ENCODE data around the gene NALCN. TPM values are rescaled to one million over a fixed set of nuclear protein-coding genes. Genes with fewer than 3 reads are reported as not detected.
"Not testable (repeated sequence)": the region's sequence is repeated elsewhere in the genome, so short reads cannot be mapped to it uniquely, and the experiment has no call there.

NALCN gene
- total RNA-seq, 1 donor from 2014 or later, result 8.2 TPM

- ATAC-seq (ENCODE audit: poor library complexity) (no peak), DNase-seq (no peak)
- intact Hi-C loops (cut with DNase I), result no loop called here
Observed at GRCh38 chr13:101354895-101355294, 61.4 kb downstream of the NALCN start.

GRCh38 chr13:101346942-101347728, 69.2 kb downstream of the NALCN start:
- DNase-seq, result no peak
- ATAC-seq (ENCODE audit: poor library complexity), result no peak
- intact Hi-C loops (cut with DNase I), result no loop called here

GRCh38 chr13:101346161-101346560, 70.1 kb downstream of the NALCN start:
- intact Hi-C loops (cut with DNase I), result no loop called here
- DNase-seq (no peak), ATAC-seq (ENCODE audit: poor library complexity) (no peak)

- ATAC-seq (ENCODE audit: poor library complexity) (no peak), DNase-seq (no peak)
- intact Hi-C loops (cut with DNase I), result no loop called here
Observed at GRCh38 chr13:101343128-101343787, 73.0 kb downstream of the NALCN start.

GRCh38 chr13:101341464-101341863, 74.8 kb downstream of the NALCN start:
- ATAC-seq (ENCODE audit: poor library complexity), result no peak
- intact Hi-C loops (cut with DNase I), result no loop called here
- DNase-seq, result no peak

- intact Hi-C loops (cut with DNase I), result no loop called here
- ATAC-seq (ENCODE audit: poor library complexity), result no peak
- no peak for DNase-seq
Observed at GRCh38 chr13:101339202-101339601, 77.1 kb downstream of the NALCN start.

GRCh38 chr13:101332583-101332982, 83.7 kb downstream of the NALCN start:
- ATAC-seq (ENCODE audit: poor library complexity) (no peak), DNase-seq (no peak)
- intact Hi-C loops (cut with DNase I), result no loop called here

- intact Hi-C loops (cut with DNase I), result no loop called here
- no peak for DNase-seq
- ATAC-seq (ENCODE audit: poor library complexity), result no peak
Observed at GRCh38 chr13:101331731-101332130, 84.6 kb downstream of the NALCN start.

- DNase-seq (no peak), ATAC-seq (ENCODE audit: poor library complexity) (no peak)
- intact Hi-C loops (cut with DNase I), result no loop called here
Observed at GRCh38 chr13:101327871-101328270, 88.4 kb downstream of the NALCN start.

GRCh38 chr13:101326710-101327109, 89.6 kb downstream of the NALCN start:
- intact Hi-C loops (cut with DNase I), result no loop called here
- peak; percentile 48 for ATAC-seq (ENCODE audit: poor library complexity)
- DNase-seq, result no peak

- DNase-seq, result no peak
- intact Hi-C loops (cut with DNase I), result no loop called here
- no peak for ATAC-seq (ENCODE audit: poor library complexity)
Observed at GRCh38 chr13:101325423-101325822, 90.9 kb downstream of the NALCN start.

- no peak for ATAC-seq (ENCODE audit: poor library complexity)
- no peak for DNase-seq
- intact Hi-C loops (cut with DNase I), result no loop called here
Observed at GRCh38 chr13:101323601-101324000, 92.7 kb downstream of the NALCN start.

GRCh38 chr13:101317986-101318523, 98.3 kb downstream of the NALCN start:
- intact Hi-C loops (cut with DNase I), result no loop called here
- DNase-seq, result no peak
- ATAC-seq (ENCODE audit: poor library complexity), result no peak

- DNase-seq; ATAC-seq (ENCODE audit: poor library complexity); intact Hi-C loops (cut with DNase I): not testable (repeated sequence)
Observed at GRCh38 chr13:101313479-101313878, 102.8 kb downstream of the NALCN start.

GRCh38 chr13:101309014-101309619, 107.2 kb downstream of the NALCN start:
- DNase-seq (no peak), ATAC-seq (ENCODE audit: poor library complexity) (no peak)
- intact Hi-C loops (cut with DNase I), result no loop called here

- intact Hi-C loops (cut with DNase I), result no loop called here
- ATAC-seq (ENCODE audit: poor library complexity) (no peak), DNase-seq (no peak)
Observed at GRCh38 chr13:101308247-101309013, 107.9 kb downstream of the NALCN start.

GRCh38 chr13:101307181-101307701, 109.1 kb downstream of the NALCN start:
- ATAC-seq (ENCODE audit: poor library complexity), result no peak
- DNase-seq, result no peak
- intact Hi-C loops (cut with DNase I), result no loop called here

- DNase-seq (no peak), ATAC-seq (ENCODE audit: poor library complexity) (no peak)
- intact Hi-C loops (cut with DNase I), result no loop called here
Observed at GRCh38 chr13:101306773-101307172, 109.5 kb downstream of the NALCN start.

GRCh38 chr13:101305981-101306411, 110.3 kb downstream of the NALCN start:
- intact Hi-C loops (cut with DNase I), result no loop called here
- ATAC-seq (ENCODE audit: poor library complexity) (no peak), DNase-seq (no peak)
